HepG2 (cell line): Measurements from ENCODE around the gene ZNF414. TPM values are rescaled to one million over a fixed set of nuclear protein-coding genes. Genes with fewer than 3 reads are reported as not detected.

Experiments used
- ATAC-seq: fragments of 200-7000 bp; cut with Tn5 transposase; 3 replicates; pipeline ENCODE4 v1.9.1; 2020; ENCODE audit warnings: mild to moderate bottlenecking, moderate library complexity
- BruUV-seq: library from RNA; stranded (reverse); fragments of 400-500 nt; replicated peaks from 2 replicates; lab custom pipeline; 2021; lab: Mats Ljungman, UMichigan
- CTCF ChIA-PET: fragments of 300-600 bp; formaldehyde crosslinking; extraction: SDS; loops from one replicate; lab custom pipeline; 2021; ENCODE audit warnings: low total read pairs, inconsistent platforms, low intra/inter-chr PET ratio; lab: Yijun Ruan, JAX
- POLR2A ChIA-PET: fragments of 350-600 bp; sonication (Branson Sonifier 250); formaldehyde crosslinking; loops from one replicate; lab custom pipeline; 2020; ENCODE audit warnings: antibody characterized with exemption, inconsistent platforms; lab: Yijun Ruan, JAX
- DNase-seq: peaks from one replicate; pipeline ENCODE4 v3.0.0-alpha.2; 2015; ENCODE audit warnings: low spot score
- FAIRE-seq: peaks from 3 replicates; lab custom pipeline; 2011; peaks lifted over from hg19 to GRCh38; lab: Jason Lieb, UNC
- H2AFZ ChIP-seq: one replicate; pipeline ENCODE4 v1.6.1; 2011; ENCODE audit warnings: low read length, inconsistent platforms
- H3K27ac ChIP-seq: fragments of 300-600 bp; 3 replicates; pipeline ENCODE4 v1.8.0; 2011; ENCODE audit warnings: mixed run types, mild to moderate bottlenecking, mixed read lengths, low read length, inconsistent platforms; ENCODE audit not compliant: insufficient read depth; ENCODE audit errors: extremely low read length
- H3K27me3 ChIP-seq, 2 experiments: fragments of 200-600 bp in 1 of 2; 2 replicates in 1 of 2; 3 replicates in 1 of 2; pipeline versions ENCODE4 v1.6.0 to v1.8.0; 2011; ENCODE audit warnings: low read length in 2 of 2, mild to moderate bottlenecking in 2 of 2, moderate library complexity in 2 of 2, inconsistent platforms in 1 of 2; ENCODE audit not compliant: insufficient read depth in 2 of 2, control insufficient read depth in 1 of 2
- H3K36me3 ChIP-seq, 2 experiments: fragments of 200-600 bp in 1 of 2; replicated peaks in 1 of 2; 2 replicates in 1 of 2; 3 replicates in 1 of 2; pipeline versions ENCODE4 v1.5.1 to v1.8.0; 2011; ENCODE audit warnings: low read length in 2 of 2, inconsistent platforms in 1 of 2; ENCODE audit not compliant: insufficient read depth in 2 of 2, control insufficient read depth in 1 of 2
- H3K4me1 ChIP-seq: 2 replicates; pipeline ENCODE4 v1.5.1; 2012; ENCODE audit warnings: low read length, inconsistent platforms; ENCODE audit not compliant: insufficient read depth
- H3K4me2 ChIP-seq: 2 replicates; pipeline ENCODE4 v1.6.0; 2011; ENCODE audit warnings: low read depth, low read length, inconsistent platforms
- H3K4me3 ChIP-seq, 3 experiments: fragments of 200-600 bp in 1 of 3; sonication (generic), shearing (Covaris generic) in 1 of 3; replicated peaks in 1 of 3; 2 replicates each; pipeline ENCODE4 v1.5.1; 2011 to 2016; ENCODE audit warnings: low read length in 3 of 3, inconsistent platforms in 2 of 3, low read depth in 2 of 3, mild to moderate bottlenecking in 2 of 3, control low read depth in 1 of 3, mixed read lengths in 1 of 3; ENCODE audit not compliant: insufficient read depth in 1 of 3
- H3K79me2 ChIP-seq: one replicate; pipeline ENCODE4 v1.6.1; 2011; ENCODE audit warnings: low read length, inconsistent platforms; ENCODE audit not compliant: insufficient read depth
- H3K9ac ChIP-seq: 2 replicates; pipeline ENCODE4 v1.6.0; 2011; ENCODE audit warnings: mild to moderate bottlenecking, low read depth, low read length, inconsistent platforms; ENCODE audit not compliant: insufficient read depth
- H3K9me3 ChIP-seq: 2 replicates; pipeline ENCODE4 v1.5.1; 2012; ENCODE audit warnings: mild to moderate bottlenecking, low read length
- H4K20me1 ChIP-seq: 2 replicates; pipeline ENCODE4 v1.6.0; 2011; ENCODE audit warnings: inconsistent platforms, mild to moderate bottlenecking, low read length, moderate library complexity; ENCODE audit not compliant: insufficient read depth
- FOSL2 ChIP-seq: sonication (generic); formaldehyde crosslinking; IDR thresholded peaks from 2 replicates; pipeline ENCODE4 v1.4.0; 2020; ENCODE audit warnings: missing genetic modification reagents
- HNRNPL ChIP-seq: fragments of 200-400 bp; formaldehyde crosslinking; IDR thresholded peaks from 2 replicates; pipeline ENCODE4 v1.6.1; 2017; ENCODE audit warnings: mild to moderate bottlenecking, low read depth, low read length
- KLF9 ChIP-seq: IDR thresholded peaks from 2 replicates; pipeline ENCODE4 v1.6.1; 2016; ENCODE audit warnings: low read depth
- MBD4 ChIP-seq: IDR thresholded peaks from 2 replicates; pipeline ENCODE4 v1.6.1; 2012; ENCODE audit warnings: low read length, inconsistent platforms, borderline replicate concordance
- NR2F1 ChIP-seq, 2 experiments: fragments of 450-650 bp in 1 of 2; formaldehyde crosslinking in 1 of 2; IDR thresholded peaks; 2 replicates each; pipeline versions ENCODE4 v1.5.0 to v1.6.1; 2016 to 2020; ENCODE audit warnings: mild to moderate bottlenecking in 1 of 2, missing compliant biosample characterization in 1 of 2, missing genetic modification reagents in 1 of 2, moderate library complexity in 1 of 2
- RARA ChIP-seq: IDR thresholded peaks from 2 replicates; pipeline ENCODE4 v1.6.1; 2016; ENCODE audit warnings: missing genetic modification reagents, missing compliant biosample characterization
- ZNF10 ChIP-seq: sonication (generic); formaldehyde crosslinking; IDR thresholded peaks from 2 replicates; pipeline ENCODE4 v1.4.0; 2020; ENCODE audit warnings: mild to moderate bottlenecking, low read depth, missing genetic modification reagents, borderline replicate concordance
- ZNF382 ChIP-seq: sonication (generic); formaldehyde crosslinking; IDR thresholded peaks from 2 replicates; pipeline ENCODE4 v1.5.0; 2020; ENCODE audit warnings: missing genetic modification reagents, mild to moderate bottlenecking, borderline replicate concordance
- WGBS: methylation state at CpG from one replicate; pipeline ENCODE4 v1.1.6; 2017; ENCODE audit warnings: low lambda C conversion rate; 5-methylcytosine and 5-hydroxymethylcytosine counted together
- in situ Hi-C: cut with HindIII; loops from 2 replicates; pipeline ENCODE4 v1.10.0; 2017; ENCODE audit warnings: low pct_unique_long_range_greater_than_20kb; ENCODE audit not compliant: extremely low pct_ligation_motif_present
- intact Hi-C: fragments of 100-400 bp; cut with micrococcal nuclease; formaldehyde crosslinking; loops from one replicate; pipeline ENCODE4 v1.10.0; 2022; ENCODE audit not compliant: unreplicated experiment
- polyA plus RNA-seq, 8 experiments: library from polyadenylated mRNA; depleted of rRNA in 3 of 8; stranded (reverse) in 7 of 8; unstranded in 1 of 8; fragments of >200 nt; fragmentation: Illumina TruSeq in 4 of 8; extraction: Trizol in 4 of 8; gene quantifications; 2 replicates each; pipeline versions ENCODE4 v1.2.1 to v1.2.3, GENCODE V29; 2011 to 2016; ENCODE audit warnings: low read depth in 4 of 8, missing spikeins in 1 of 8, mixed read lengths in 1 of 8; ENCODE audit not compliant: insufficient read depth in 1 of 8
- total RNA-seq, 5 experiments: library from RNA; depleted of rRNA; stranded (reverse); fragments of >200 nt; fragmentation: Illumina TruSeq; extraction: Trizol; gene quantifications; 2 replicates each; pipeline ENCODE4 v1.2.3, GENCODE V29; 2016; ENCODE audit warnings: low read depth in 1 of 5
- TF ChIP-seq, protein P1 (sequence below): sonication (generic); formaldehyde crosslinking; IDR thresholded peaks from 2 replicates; pipeline ENCODE4 v1.8.0; 2022; ENCODE audit warnings: missing genetic modification reagents, low read depth, mild to moderate bottlenecking, borderline replicate concordance
- TF ChIP-seq, protein P2 (sequence below): sonication (generic); formaldehyde crosslinking; IDR thresholded peaks from 2 replicates; pipeline ENCODE4 v1.4.0; 2020; ENCODE audit warnings: missing genetic modification reagents
- TF ChIP-seq, protein P3 (sequence below): sonication (generic); formaldehyde crosslinking; IDR thresholded peaks from 2 replicates; pipeline ENCODE4 v1.4.0; 2020; ENCODE audit warnings: mild to moderate bottlenecking, missing genetic modification reagents
- TF ChIP-seq, protein P4 (sequence below): sonication (generic); formaldehyde crosslinking; IDR thresholded peaks from 2 replicates; pipeline ENCODE4 v1.4.0; 2020; ENCODE audit warnings: missing genetic modification reagents, borderline replicate concordance
- TF ChIP-seq, protein P5 (sequence below): IDR thresholded peaks from 2 replicates; pipeline ENCODE4 v1.6.1; 2016

The ZNF414 gene
- total and polyA plus RNA-seq, 2 of the 13 experiments (the other 11 are each of a cell fraction or from before 2014, with no cell fraction given), result 2.5 to 4.0 TPM

DNA sequence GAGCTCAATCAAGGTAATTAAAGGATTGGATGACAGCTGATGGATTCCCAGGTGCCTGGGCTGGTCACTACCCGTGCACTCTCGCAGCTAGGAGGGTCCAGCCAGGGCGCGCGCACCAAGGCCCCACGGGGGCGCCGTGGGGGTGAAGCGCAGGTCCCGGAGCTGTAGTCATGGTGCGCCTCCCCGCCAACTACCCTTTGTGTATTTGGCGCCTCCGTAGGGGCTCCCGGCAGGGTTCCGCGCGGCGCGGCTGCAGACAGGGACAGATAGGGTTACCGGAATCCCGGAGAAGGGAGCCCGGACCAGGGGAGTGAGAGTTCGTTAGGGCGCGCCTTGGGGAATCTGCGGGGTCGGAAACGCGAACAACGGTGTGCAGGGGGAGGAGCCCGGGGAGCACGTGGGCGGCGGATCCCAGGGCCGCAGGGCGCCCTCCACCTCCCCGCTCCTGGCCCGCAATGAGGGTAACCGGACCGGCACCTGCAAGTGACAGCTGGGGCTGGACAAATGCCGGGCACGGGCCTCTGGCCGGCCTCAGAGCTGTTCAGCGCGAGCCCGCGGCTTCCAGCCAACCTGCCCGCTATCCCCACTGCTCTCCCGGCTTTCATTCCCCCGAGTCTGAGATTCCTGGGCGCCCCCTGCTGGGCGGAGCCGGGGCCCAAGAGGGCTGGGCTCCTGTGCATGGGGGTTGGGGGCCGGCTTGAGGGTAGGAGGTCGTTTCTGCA, 8.1 kb downstream of the ZNF414 start:
- Histone ChIP-seq H3K9ac (peak overlapping the region; percentile 65), H2AFZ (no peak overlapping the region), H4K20me1 (no peaks in the 10 kb centered on the region), H3K9me3 (no peaks in the 10 kb centered on the region), H3K27me3 (peaks cover 0 to 8% of the 10 kb centered on the region in 2 experiments; a peak in 1 of 5 replicates), H3K4me1 (peaks cover 25% of the 10 kb centered on the region), H3K36me3 (no peaks in the 10 kb centered on the region), H3K27ac (peak overlapping the region; percentile 54), H3K4me2 (peak overlapping the region; percentile 98), H3K79me2 (no peaks in the 10 kb centered on the region), H3K4me3 (peak overlapping the region; percentile 59 to 74 (median 66))
- BruUV-seq, result no TSS peak
- ATAC-seq (peak; percentile 86), DNase-seq (peak; percentile 58), FAIRE-seq (peak; percentile 36)
- intact Hi-C loops (loop anchor here (2.0 kb wide), 1 partner anchor 165 kb away; no protein-coding TSS in a partner anchor), in situ Hi-C loops (no loop called here)
- ChIA-PET CTCF (interaction anchor here (0.9 kb wide), 1 partner anchor 94 kb away, joined by 3 read pairs; no protein-coding TSS in a partner anchor), POLR2A (interaction anchor here (1.0 to 2.8 kb wide), 7 partner anchors 8 to 91 kb away, joined by 3 to 17 read pairs (median 4); partner anchors contain the start of genes HNRNPM and ZNF414)
- WGBS, result 0% methylated on average over 3 of the region's 56 CpGs
- no peak for TF ChIP-seq NR2F1 (CRISPR knock-in tag; IDR thresholded peaks at IDR 0.05)
- no peak for TF ChIP-seq MBD4
- TF ChIP-seq ZNF10 (CRISPR knock-in tag), result no peak
- TF ChIP-seq, protein P1, sequence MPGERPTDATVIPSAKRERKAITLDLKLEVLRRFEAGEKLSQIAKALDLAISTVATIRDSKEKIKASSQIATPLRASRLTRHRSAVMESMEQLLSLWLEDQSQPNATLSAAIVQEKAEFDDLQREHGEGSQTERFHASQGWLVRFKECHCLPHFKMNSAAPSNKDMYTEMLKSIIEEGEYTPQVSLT (CRISPR knock-in tag), result no peak
- TF ChIP-seq FOSL2 (CRISPR knock-in tag), result no peak
- TF ChIP-seq ZNF382 (CRISPR knock-in tag), result no peak
- TF ChIP-seq, protein P2, sequence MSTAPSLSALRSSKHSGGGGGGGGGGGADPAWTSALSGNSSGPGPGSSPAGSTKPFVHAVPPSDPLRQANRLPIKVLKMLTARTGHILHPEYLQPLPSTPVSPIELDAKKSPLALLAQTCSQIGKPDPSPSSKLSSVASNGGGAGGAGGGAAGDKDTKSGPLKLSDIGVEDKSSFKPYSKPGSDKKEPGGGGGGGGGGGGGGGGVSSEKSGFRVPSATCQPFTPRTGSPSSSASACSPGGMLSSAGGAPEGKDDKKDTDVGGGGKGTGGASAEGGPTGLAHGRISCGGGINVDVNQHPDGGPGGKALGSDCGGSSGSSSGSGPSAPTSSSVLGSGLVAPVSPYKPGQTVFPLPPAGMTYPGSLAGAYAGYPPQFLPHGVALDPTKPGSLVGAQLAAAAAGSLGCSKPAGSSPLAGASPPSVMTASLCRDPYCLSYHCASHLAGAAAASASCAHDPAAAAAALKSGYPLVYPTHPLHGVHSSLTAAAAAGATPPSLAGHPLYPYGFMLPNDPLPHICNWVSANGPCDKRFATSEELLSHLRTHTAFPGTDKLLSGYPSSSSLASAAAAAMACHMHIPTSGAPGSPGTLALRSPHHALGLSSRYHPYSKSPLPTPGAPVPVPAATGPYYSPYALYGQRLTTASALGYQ (CRISPR knock-in tag), result no peak
- no peak for TF ChIP-seq KLF9
- TF ChIP-seq, protein P3, sequence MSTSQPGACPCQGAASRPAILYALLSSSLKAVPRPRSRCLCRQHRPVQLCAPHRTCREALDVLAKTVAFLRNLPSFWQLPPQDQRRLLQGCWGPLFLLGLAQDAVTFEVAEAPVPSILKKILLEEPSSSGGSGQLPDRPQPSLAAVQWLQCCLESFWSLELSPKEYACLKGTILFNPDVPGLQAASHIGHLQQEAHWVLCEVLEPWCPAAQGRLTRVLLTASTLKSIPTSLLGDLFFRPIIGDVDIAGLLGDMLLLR, result 0 out of 2 replicates have a peak, but pooled peaks have one; percentile 55
- TF ChIP-seq, protein P4, sequence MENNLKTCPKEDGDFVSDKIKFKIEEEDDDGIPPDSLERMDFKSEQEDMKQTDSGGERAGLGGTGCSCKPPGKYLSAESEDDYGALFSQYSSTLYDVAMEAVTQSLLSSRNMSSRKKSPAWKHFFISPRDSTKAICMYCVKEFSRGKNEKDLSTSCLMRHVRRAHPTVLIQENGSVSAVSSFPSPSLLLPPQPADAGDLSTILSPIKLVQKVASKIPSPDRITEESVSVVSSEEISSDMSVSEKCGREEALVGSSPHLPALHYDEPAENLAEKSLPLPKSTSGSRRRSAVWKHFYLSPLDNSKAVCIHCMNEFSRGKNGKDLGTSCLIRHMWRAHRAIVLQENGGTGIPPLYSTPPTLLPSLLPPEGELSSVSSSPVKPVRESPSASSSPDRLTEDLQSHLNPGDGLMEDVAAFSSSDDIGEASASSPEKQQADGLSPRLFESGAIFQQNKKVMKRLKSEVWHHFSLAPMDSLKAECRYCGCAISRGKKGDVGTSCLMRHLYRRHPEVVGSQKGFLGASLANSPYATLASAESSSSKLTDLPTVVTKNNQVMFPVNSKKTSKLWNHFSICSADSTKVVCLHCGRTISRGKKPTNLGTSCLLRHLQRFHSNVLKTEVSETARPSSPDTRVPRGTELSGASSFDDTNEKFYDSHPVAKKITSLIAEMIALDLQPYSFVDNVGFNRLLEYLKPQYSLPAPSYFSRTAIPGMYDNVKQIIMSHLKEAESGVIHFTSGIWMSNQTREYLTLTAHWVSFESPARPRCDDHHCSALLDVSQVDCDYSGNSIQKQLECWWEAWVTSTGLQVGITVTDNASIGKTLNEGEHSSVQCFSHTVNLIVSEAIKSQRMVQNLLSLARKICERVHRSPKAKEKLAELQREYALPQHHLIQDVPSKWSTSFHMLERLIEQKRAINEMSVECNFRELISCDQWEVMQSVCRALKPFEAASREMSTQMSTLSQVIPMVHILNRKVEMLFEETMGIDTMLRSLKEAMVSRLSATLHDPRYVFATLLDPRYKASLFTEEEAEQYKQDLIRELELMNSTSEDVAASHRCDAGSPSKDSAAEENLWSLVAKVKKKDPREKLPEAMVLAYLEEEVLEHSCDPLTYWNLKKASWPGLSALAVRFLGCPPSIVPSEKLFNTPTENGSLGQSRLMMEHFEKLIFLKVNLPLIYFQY (CRISPR knock-in tag), result no peak
- TF ChIP-seq RARA, result no peak
- TF ChIP-seq HNRNPL, result 0 out of 2 replicates have a peak, but pooled peaks have one; percentile 15
- TF ChIP-seq, protein P5, sequence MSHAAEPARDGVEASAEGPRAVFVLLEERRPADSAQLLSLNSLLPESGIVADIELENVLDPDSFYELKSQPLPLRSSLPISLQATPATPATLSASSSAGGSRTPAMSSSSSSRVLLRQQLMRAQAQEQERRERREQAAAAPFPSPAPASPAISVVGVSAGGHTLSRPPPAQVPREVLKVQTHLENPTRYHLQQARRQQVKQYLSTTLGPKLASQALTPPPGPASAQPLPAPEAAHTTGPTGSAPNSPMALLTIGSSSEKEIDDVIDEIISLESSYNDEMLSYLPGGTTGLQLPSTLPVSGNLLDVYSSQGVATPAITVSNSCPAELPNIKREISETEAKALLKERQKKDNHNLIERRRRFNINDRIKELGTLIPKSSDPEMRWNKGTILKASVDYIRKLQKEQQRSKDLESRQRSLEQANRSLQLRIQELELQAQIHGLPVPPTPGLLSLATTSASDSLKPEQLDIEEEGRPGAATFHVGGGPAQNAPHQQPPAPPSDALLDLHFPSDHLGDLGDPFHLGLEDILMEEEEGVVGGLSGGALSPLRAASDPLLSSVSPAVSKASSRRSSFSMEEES (CRISPR knock-in tag), result peak; percentile 32; the same call in 1 of the 2 replicates
